Measurements from ENCODE around the gene TMEM154. TPM values are rescaled to one million over a fixed set of nuclear protein-coding genes. Genes with fewer than 3 reads are reported as not detected.

TMEM154 gene
- total and polyA plus RNA-seq, 10 of the 15 experiments (the other 5 are each of a cell fraction or from before 2014, with no cell fraction given) = 5.1 to 41.4 (median 18.2) TPM

DNA sequence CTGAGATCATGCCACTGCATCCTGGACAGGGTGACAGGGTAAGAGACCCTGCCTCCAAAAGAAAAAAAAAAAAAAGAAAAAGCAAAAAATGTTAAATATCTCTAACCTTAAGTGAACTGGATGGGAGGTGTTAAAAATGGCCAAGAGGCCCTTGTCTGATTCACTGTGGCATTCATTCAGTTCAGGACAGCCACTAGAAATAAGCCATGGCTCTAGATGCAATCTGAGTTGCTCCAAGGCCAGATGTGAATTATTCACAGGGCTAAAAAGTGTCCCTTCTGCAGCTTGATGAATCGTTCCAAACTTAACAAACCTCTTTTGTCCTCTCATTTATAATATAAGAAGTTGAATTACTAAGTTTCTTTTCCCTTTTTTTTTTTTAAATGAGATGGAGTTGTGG, 80.2 kb downstream of the TMEM154 start:
- Histone ChIP-seq H3K4me1 (ENCODE audit: control insufficient read depth, insufficient read depth, low read length) (peaks cover 16% of the 10 kb centered on the region), H3K36me3 (ENCODE audit: control insufficient read depth in 2 of 2, insufficient read depth in 2 of 2, low read length in 1 of 2) (no peaks in the 10 kb centered on the region), H3K4me3 (no peak overlapping the region), H3K27ac (ENCODE audit: control insufficient read depth, insufficient read depth) (no peak overlapping the region), H3K4me2 (ENCODE audit: control insufficient read depth, insufficient read depth) (no peak overlapping the region), H3K9ac (ENCODE audit: control insufficient read depth, insufficient read depth, low read length) (no peak overlapping the region), H3K9me3 (replicated peaks; ENCODE audit: control insufficient read depth, insufficient read depth, low read length) (no peaks in the 10 kb centered on the region), H3K27me3 (replicated peaks in 1 of 2; ENCODE audit: control insufficient read depth in 2 of 2, insufficient read depth in 2 of 2, low read length in 1 of 2) (no peaks in the 10 kb centered on the region), H4K20me1 (ENCODE audit: control insufficient read depth, insufficient read depth) (no peaks in the 10 kb centered on the region), H2AFZ (ENCODE audit: control insufficient read depth, low read depth, low read length) (no peak overlapping the region), H3K79me2 (ENCODE audit: control insufficient read depth, insufficient read depth, low read length) (no peaks in the 10 kb centered on the region)
- DNase-seq (ENCODE audit: low read depth, low spot score) (no peak), FAIRE-seq (no peak), ATAC-seq (no peak)
- intact Hi-C loops (cut with micrococcal nuclease; ENCODE audit: unreplicated experiment) (no loop called here), in situ Hi-C loops (cut with MboI) (no loop called here)
- no TSS peak for BruUV-seq (replicated peaks)
- SMC1A ChIA-PET (ENCODE audit: uncharacterized antibody, unreplicated experiment) = interaction anchor here (0.7 to 5.2 kb wide), 5 partner anchors 10 to 135 kb away, joined by 3 to 32 read pairs (median 4); no protein-coding TSS in a partner anchor
- CTCF ChIA-PET = no interaction called here
- RAD21 ChIA-PET (ENCODE audit: unreplicated experiment) = interaction anchor here (1.2 kb wide), 1 partner anchor 46 kb away, joined by 3 read pairs; no protein-coding TSS in a partner anchor
- 78% methylated on average over 1 of the region's 1 CpG for WGBS (ENCODE audit: insufficient coverage, insufficient replicate concordance, low lambda C conversion rate, missing lambda C conversion rate)
- POLR2A ChIA-PET = interaction anchor here (0.7 kb wide), 1 partner anchor 97 kb away, joined by 5 read pairs; no protein-coding TSS in a partner anchor
- TF ChIP-seq CREM (IDR thresholded peaks at IDR 0.05; ENCODE audit: low read depth) (no peak), ZNF274 (IDR thresholded peaks at IDR 0.05; ENCODE audit: insufficient read depth, insufficient read length) (no peak), NFIC (IDR thresholded peaks at IDR 0.05; ENCODE audit: low read depth, low read length) (no peak), MTA2 (IDR thresholded peaks at IDR 0.05; ENCODE audit: low read depth) (no peak), TCF12 (IDR thresholded peaks at IDR 0.05; ENCODE audit: low read depth, low read length) (no peak), IRF4 (IDR thresholded peaks at IDR 0.05; ENCODE audit: low read depth, low read length) (no peak), CHD2 (IDR thresholded peaks at IDR 0.05; ENCODE audit: borderline replicate concordance, low read depth, low read length) (no peak), MXI1 (IDR thresholded peaks at IDR 0.05; ENCODE audit: low read depth, low read length) (no peak), POLR2AphosphoS5 (IDR thresholded peaks at IDR 0.05; ENCODE audit: low read length) (no peak), GABPA (IDR thresholded peaks at IDR 0.05; ENCODE audit: low read depth) (no peak), KAT2A (conservative IDR thresholded peaks at IDR 0.05; ENCODE audit: control insufficient read depth, low read depth, low read length) (no peak)
- TF ChIP-seq, protein P1, sequence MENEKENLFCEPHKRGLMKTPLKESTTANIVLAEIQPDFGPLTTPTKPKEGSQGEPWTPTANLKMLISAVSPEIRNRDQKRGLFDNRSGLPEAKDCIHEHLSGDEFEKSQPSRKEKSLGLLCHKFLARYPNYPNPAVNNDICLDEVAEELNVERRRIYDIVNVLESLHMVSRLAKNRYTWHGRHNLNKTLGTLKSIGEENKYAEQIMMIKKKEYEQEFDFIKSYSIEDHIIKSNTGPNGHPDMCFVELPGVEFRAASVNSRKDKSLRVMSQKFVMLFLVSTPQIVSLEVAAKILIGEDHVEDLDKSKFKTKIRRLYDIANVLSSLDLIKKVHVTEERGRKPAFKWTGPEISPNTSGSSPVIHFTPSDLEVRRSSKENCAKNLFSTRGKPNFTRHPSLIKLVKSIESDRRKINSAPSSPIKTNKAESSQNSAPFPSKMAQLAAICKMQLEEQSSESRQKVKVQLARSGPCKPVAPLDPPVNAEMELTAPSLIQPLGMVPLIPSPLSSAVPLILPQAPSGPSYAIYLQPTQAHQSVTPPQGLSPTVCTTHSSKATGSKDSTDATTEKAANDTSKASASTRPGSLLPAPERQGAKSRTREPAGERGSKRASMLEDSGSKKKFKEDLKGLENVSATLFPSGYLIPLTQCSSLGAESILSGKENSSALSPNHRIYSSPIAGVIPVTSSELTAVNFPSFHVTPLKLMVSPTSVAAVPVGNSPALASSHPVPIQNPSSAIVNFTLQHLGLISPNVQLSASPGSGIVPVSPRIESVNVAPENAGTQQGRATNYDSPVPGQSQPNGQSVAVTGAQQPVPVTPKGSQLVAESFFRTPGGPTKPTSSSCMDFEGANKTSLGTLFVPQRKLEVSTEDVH (IDR thresholded peaks at IDR 0.05; ENCODE audit: low read depth, partially characterized antibody) = no peak
- TF ChIP-seq, protein P2, sequence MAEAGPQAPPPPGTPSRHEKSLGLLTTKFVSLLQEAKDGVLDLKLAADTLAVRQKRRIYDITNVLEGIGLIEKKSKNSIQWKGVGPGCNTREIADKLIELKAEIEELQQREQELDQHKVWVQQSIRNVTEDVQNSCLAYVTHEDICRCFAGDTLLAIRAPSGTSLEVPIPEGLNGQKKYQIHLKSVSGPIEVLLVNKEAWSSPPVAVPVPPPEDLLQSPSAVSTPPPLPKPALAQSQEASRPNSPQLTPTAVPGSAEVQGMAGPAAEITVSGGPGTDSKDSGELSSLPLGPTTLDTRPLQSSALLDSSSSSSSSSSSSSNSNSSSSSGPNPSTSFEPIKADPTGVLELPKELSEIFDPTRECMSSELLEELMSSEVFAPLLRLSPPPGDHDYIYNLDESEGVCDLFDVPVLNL (IDR thresholded peaks at IDR 0.05; ENCODE audit: low read depth, low read length) = no peak
- TF ChIP-seq, protein P3, sequence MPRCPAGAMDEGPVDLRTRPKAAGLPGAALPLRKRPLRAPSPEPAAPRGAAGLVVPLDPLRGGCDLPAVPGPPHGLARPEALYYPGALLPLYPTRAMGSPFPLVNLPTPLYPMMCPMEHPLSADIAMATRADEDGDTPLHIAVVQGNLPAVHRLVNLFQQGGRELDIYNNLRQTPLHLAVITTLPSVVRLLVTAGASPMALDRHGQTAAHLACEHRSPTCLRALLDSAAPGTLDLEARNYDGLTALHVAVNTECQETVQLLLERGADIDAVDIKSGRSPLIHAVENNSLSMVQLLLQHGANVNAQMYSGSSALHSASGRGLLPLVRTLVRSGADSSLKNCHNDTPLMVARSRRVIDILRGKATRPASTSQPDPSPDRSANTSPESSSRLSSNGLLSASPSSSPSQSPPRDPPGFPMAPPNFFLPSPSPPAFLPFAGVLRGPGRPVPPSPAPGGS (IDR thresholded peaks at IDR 0.05; ENCODE audit: borderline replicate concordance, insufficient read depth, low read depth, low read length, poor library complexity, severe bottlenecking) = no peak
